ENCODE results near the gene SORCS2.

The SORCS2 gene

GRCh38 chr4:7334521-7335275, 142.4 kb downstream of the SORCS2 start:
- DNase-seq (ENCODE audit: low spot score) (no peak), FAIRE-seq (no peak)

DNA sequence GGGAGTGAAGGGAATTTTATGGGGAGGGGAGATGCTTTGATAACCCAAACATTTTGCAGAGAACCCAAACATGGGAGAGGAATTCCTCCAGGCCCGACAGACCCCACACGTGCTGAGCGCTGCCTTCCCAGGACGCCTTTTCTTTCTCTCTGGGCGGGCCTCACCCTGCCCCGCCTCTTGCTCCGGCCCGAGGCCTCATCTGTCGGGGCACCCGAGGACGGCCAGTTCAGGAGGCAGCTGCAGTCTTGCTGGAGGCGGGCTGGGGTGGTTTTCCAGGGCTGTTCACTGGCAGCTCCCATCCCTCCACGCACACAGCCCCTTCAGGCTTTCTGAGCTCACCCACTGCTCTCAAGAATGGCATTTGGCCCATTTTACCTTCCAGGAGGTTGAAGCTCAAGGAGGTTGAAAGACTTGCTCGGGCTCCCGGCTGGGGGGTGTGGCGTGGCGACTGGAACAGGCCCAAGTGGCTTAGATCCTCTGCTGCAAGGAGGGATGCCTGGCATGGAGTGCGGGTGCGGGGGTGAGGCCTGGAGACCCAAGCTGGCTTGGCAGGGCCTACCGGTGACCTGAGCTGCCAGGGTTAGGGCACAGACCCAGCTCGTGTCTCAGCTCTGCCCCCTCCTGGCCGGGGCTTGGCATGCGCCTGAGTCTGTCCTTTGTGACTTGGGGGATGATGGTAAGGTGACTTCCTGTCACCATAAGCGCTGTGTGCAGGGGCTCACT, 143.2 kb downstream of the SORCS2 start:
- DNase-seq (ENCODE audit: low spot score) (peak; percentile 60), FAIRE-seq (no peak)

GRCh38 chr4:7336067-7336569, 143.8 kb downstream of the SORCS2 start:
- FAIRE-seq = no peak
- no peak for DNase-seq (ENCODE audit: low spot score)

- FAIRE-seq (no peak), DNase-seq (ENCODE audit: low spot score) (no peak)
These were observed 144.4 kb downstream of the SORCS2 start for GRCh38 chr4:7336732-7337131.

DNA sequence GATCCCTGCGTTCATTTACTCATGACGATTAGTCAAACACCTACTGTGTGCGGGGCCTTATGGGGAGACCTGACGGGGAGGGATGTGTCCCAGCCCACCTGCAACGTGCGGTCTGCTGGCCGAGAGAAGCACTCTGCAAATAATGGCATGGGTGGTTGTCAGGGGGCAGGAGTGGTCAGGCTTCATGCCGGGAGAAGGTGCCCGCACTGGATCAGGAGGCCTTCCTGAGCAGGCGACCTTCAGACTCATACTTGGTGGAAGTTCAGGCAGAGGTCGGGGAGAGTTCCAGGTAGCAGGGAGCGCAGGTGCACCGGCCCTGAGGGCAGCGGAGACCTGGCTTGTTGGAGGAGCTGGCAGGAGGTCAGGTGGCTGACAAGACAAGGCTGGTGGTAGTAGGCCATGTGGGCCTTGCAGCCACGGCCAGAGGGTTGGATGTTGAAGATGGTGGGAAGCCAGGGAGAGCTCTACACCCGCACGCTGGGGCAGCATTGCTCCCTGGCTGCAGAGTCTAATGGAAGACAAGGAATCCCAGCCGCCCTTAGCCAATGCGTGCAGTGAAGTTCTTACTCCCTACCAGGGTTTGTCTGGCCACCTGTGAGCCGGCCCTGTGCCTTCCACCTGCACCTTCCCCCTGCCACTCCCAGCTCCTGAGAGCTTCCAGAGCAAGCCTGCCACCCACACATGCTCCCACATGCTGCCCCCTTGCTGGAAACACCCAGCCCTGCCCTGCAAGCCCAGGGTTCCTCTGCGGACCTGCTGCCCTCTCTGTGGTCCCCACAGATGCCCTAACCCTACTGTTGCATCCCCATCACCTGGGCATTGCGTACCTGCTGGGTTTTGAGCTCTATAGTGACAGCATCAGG, 145.1 kb downstream of the SORCS2 start:
- DNase-seq (ENCODE audit: low spot score) (no peak), FAIRE-seq (no peak)

- DNase-seq (ENCODE audit: low spot score) (no peak), FAIRE-seq (no peak)
These were observed 145.7 kb downstream of the SORCS2 start for GRCh38 chr4:7338059-7338452.

- no peak for FAIRE-seq
- no peak for DNase-seq (ENCODE audit: low spot score)
These were observed 146.7 kb downstream of the SORCS2 start for GRCh38 chr4:7338876-7339623.

- FAIRE-seq (no peak), DNase-seq (ENCODE audit: low spot score) (no peak)
These were observed 147.6 kb downstream of the SORCS2 start for GRCh38 chr4:7339751-7340552.

GRCh38 chr4:7340553-7341433, 148.5 kb downstream of the SORCS2 start:
- FAIRE-seq (no peak), DNase-seq (ENCODE audit: low spot score) (no peak)

DNA sequence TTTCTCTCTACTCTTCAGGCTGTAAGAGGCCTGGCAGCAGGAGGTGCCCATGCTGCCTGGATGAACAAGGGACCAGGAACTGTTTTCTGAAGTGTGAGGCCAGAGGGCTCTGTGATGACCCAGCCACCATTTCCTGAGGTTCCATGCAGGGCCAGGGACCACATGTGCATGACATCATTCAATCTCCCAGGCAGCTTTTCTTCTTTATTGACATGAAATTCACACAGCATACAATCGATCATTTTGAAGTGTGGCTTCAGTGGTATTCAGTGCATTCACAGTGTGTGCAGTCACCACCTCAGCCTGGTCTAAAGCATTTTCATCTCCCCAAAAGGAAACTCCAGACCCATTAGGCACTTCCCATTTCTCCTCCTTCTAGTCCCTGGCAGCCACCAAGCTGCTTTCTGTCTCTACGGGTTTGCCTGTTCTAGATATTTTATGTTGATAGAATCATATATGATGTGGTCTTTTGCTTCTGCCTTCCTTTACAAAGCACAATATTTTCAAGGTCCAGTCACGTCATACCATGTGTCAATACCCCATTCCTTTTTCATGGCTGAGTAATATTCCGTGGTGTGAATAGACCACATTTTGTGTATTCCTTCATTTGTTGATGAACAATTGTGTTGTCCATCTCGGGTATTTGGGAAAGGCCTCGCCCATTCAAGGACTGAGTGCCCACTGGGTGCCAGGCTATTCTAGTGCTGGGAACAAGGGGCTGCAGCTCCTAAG, 149.3 kb downstream of the SORCS2 start:
- FAIRE-seq (no peak), DNase-seq (ENCODE audit: low spot score) (no peak)

GRCh38 chr4:7342223-7343080, 150.1 kb downstream of the SORCS2 start:
- no peak for DNase-seq (ENCODE audit: low spot score)
- FAIRE-seq = no peak

DNA sequence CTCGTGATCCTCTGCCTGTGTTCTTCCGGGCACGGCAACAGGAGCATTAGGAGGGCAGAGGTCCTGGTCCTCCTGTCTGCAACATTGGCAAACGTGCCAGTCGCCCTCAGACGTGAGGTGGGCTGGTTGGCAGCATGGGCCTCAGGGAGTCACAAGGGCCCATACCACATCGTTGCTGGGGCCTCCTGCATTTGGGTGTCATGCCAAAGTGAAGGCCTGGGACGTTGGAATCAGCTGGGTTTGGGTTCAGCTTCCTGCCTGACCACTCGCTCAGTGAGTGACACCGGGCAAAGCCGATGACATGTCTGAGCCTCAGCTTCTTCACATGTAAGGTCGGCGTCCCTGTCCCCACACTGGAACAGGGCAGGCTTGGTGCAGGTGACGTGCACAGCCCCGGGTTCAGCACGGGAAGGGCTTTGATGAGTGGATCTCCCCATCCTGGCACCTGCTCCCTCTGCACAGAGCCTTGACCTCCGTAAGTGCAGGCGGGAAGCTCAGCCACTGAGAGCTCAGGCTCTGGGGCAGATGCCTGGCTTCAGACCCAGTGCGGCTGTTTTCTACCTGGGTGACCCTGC, 150.8 kb downstream of the SORCS2 start:
- DNase-seq (ENCODE audit: low spot score) = no peak
- FAIRE-seq = no peak

DNA sequence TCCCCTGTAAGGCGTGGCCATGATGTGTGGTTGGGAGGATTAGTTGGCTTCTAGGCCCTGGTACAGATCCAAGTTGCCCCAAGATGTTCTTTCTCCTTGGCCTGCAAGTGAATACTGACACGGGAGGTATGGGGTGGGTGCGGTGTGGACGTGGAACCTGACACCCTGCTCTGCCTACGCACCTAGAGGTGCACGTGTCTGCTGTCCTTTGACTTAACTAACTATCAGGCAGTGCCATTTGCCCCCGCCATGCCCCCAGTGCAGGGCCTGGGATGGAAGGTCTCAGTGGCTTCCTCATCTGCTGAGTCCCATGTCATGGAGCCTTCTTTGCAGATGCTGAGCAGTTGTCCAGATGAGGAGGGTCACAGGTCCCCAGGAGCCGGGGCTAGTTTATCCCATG, 151.6 kb downstream of the SORCS2 start:
- FAIRE-seq (no peak), DNase-seq (ENCODE audit: low spot score) (no peak)

DNA sequence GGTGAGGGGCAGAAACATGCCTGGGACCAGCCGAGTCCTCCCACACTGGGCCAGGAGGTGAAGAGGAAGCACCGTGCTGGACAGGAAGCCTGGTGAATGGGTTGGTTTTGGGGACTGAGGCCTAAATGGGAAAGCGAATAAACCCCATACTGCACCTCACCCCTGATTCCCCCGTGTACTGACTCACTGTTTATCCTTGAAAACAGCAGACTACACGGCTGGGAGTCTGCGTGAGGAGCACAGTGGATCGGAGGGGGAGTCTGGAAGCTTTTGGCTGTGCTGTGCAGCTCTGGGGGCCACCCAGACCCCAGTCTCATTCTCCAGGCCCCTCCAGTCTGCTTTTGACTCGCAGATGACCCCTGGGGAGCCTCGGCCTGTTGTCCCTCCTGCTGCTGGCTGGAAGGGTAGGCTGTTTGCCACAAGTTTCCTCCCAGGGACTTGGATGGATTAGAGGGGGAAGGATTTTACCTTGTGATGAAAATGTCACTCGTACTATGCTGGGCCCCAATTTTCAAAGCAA, 152.4 kb downstream of the SORCS2 start:
- FAIRE-seq = no peak
- DNase-seq (ENCODE audit: low spot score) = no peak

- no peak for FAIRE-seq
- DNase-seq (ENCODE audit: low spot score) = no peak
These were observed 155.6 kb downstream of the SORCS2 start for GRCh38 chr4:7347981-7348380.

DNA sequence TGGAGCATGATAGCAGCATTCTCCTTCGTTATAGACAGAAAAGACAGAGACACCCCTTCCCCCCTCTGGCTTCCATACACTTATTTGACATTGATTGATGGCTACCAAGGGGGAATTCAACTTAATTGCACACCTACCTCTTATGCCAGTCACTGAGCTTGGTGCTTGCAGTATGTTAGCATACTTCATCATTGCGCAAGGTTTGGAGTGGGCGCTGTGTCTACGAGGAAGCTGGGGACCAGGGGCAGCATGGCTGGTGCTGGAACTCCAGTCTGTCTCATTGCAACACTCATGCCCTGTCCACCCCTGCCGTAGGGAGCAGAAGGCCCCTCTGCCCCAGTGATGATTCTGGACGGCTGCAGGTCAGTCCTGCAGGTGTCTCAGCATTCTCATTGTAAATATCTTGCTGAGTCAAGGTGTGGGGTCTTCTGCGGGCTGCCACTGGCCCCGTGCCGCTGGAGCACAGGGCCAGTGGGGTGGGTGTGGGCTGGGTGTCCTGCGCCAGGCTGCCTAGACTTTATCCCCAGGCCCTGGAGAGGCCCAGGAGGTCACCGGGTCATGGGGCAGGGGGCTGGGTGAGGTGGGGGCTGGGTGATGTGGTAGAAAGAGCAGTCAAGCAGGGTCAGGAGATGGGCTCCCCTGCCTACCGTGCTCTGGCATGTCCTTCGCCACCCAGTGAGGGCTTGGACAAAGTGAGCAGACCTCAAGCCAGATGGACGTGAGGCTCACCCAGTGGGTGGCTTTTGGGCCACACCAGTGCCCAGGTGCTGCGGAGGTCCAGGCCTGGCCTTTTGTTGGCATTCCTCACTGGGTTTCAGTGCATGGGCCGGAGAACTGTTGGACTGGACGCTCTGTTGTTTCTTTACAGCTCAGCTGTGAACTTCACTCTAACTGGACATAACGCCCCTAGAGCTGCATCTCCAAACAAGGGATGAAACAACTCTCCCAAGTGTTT, 156.9 kb downstream of the SORCS2 start:
- DNase-seq (ENCODE audit: low spot score) = no peak
- no peak for FAIRE-seq
